Epithelial cell of esophagus (primary cell): ENCODE data around the gene MSMB.

Experiments used
- DNase-seq: peaks from one replicate; pipeline ENCODE4 v3.0.0; 2010; ENCODE audit warnings: low read depth
- H3K4me3 ChIP-seq: 2 replicates; pipeline ENCODE4 v1.5.1; 2011; ENCODE audit warnings: mild to moderate bottlenecking, low read length, control low read depth
- CTCF ChIP-seq: IDR thresholded peaks from 2 replicates; pipeline ENCODE4 v1.5.1; 2011; ENCODE audit warnings: low read depth, mild to moderate bottlenecking, low read length, control low read depth, inconsistent platforms; ENCODE audit not compliant: insufficient read depth; ENCODE audit errors: missing control alignments

The MSMB gene

DNA sequence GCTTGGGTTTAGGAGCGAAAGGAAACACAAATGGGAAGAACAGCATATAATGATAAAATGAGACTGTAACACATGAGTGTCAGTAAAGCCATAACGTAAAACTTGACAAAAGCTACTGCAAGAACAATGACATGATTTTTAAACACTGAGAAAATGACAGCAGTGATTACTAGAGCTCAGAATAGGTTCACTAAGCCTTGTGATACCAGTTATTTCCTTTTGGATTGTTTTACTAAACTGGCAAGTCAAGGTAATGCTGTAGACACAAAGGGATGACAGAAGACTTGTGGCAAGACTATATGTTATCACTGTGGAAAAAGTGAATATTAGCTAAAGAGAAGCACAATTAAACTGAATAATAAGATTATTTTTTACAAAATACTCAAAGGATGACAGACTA, 28.3 kb downstream of the MSMB start:
- TF ChIP-seq CTCF: no peak
- H3K4me3 ChIP-seq: no peak overlapping the region
- DNase-seq: no peak

GRCh38 chr10:46016811-46017210, 29.3 kb downstream of the MSMB start:
- H3K4me3 ChIP-seq: no peak overlapping the region
- no peak for TF ChIP-seq CTCF
- no peak for DNase-seq

- DNase-seq: no peak
- TF ChIP-seq CTCF: no peak
- no peak overlapping the region for H3K4me3 ChIP-seq
Measured at GRCh38 chr10:46016190-46016589, 29.9 kb downstream of the MSMB start.

DNA sequence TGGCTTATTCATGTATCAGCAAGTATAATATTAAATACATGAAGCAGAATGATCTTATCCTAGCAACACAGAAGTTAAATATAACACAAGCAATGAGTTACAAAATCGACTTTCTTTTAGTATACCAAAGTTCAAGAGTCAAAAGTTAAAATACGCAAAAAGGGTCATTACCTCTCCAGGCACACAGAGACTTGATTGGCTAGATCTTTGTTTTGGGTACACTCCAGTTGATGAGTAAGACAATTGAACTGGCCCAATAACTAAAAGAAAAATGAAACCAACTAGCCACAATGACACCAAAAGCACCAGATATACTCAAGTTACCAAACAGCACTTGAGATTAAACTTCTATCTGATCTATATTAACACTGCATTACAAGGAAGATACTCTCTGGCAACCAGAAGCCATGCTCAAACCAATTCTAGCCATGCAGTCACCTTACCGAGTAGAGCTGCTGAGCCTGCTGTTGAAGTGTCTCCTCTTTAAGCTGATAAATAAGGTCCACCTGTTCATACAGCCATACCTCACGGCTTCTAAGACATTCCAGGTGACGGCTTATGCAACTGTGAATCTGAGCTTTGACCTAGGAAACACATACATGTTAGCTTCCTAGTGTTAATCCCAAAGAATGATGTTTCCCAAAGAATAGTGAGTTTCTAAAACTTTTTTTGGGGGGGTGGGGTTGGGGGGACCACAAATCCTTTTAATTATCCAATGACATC, 31.2 kb downstream of the MSMB start:
- DNase-seq: no peak
- no peak for TF ChIP-seq CTCF
- no peak overlapping the region for H3K4me3 ChIP-seq

GRCh38 chr10:46014206-46014605, 31.9 kb downstream of the MSMB start:
- no peak overlapping the region for H3K4me3 ChIP-seq
- DNase-seq: no peak
- no peak for TF ChIP-seq CTCF

GRCh38 chr10:46012746-46013145, 33.3 kb downstream of the MSMB start:
- TF ChIP-seq CTCF: no peak
- no peak overlapping the region for H3K4me3 ChIP-seq
- DNase-seq: no peak

GRCh38 chr10:46006219-46006618, 39.9 kb downstream of the MSMB start:
- DNase-seq: peak; percentile 64
- H3K4me3 ChIP-seq: no peak overlapping the region
- no peak for TF ChIP-seq CTCF
